ENCODE results near the gene PCBP2.
A peak's percentile ranks its signal among the peaks of the same experiment; 100 is the strongest.

Gene PCBP2

DNA sequence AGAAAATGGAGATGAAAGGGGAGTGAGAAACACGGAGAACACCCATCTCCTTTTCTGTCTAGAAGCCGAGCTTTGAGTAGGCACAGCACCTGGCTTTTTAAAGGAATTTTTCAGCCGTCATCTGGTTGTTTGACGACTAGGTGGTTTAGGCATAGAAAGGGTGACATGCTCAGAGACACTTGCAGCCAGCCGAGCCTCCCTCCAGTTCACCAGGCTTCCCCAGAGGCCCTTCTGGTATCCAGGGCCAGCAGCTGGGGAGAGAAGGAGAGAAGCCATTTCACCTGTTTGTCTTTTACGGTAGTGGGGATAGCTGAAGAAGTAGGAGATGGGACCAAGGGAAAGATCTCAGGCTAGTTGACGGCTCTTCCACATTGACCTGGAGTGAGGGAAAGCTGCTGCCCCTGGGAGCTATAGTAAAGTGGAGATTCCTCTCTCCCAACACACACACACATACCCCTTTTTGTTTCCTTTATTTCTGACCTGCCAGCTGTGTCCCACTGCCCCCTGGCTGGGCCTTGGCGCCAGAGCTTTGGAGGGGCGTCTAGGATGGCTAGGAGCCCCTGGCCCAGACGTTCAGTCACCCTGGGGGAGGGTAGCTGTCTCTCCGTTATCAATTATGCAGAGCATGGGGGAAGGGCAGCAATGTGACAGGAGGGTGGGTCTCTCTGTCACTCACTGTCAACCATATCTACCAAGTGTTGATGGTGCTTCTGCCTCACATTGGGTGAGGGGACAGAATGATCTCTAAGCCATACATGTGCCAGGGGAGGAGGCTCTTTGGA is 41.9 kb downstream of the PCBP2 start:
- no peak for DNase-seq (ENCODE audit: low spot score)

DNA sequence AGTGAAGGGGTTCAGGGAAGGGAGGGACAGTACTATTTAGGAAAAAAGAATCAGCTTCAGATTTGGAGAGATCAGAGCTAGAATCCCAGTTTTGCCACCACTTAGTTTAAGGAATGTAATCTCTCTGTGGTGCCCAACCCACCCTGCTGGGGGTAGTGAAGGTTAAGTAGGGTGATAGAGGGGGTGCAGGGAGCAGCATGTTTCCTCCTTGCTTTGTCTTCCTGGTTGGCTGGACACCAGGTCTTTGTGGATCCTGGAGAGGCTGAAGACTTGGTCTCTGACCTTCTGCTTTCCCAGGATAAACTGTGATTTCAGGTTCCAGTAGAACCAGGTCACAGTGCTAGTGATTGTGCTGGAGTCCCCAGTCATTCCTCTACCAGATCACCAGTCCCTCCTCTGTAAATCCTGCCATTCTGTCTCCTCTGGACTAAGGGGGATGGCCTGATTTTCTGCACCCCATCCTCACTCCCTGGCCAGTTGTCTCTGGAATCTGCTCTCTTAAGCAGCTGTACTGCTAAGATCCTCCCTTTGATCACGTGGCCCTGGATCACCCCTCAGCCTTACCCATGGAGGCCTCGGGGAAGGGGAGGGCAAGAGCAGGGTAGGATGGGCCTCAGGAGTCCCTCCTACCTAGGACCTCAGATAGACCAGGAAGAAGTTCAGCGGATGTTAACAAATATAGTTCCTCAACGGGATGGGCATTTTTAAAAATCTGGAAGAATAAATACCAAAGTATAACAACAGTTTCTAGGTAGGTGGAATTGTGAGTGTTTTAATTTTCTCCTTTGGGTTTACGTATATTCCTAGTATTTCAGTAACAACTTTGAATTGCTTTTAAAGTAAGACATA is 44.2 kb downstream of the PCBP2 start:
- no peak for DNase-seq (ENCODE audit: low spot score)

DNA sequence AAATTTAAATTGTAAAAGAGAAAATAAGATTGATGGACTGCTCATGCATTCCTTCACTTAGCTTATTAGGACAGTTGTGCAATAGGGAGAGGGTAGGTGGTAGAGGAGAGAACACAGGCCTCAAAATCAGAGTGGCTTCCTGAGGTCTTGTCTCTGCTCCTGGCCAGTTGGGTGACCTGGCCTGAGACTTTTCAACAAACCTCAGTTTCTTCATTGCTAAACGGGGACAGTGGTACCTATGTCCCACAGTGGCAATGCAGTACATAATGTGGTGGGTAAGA is 44.8 kb downstream of the PCBP2 start:
- no peak for DNase-seq (ENCODE audit: low spot score)

DNA sequence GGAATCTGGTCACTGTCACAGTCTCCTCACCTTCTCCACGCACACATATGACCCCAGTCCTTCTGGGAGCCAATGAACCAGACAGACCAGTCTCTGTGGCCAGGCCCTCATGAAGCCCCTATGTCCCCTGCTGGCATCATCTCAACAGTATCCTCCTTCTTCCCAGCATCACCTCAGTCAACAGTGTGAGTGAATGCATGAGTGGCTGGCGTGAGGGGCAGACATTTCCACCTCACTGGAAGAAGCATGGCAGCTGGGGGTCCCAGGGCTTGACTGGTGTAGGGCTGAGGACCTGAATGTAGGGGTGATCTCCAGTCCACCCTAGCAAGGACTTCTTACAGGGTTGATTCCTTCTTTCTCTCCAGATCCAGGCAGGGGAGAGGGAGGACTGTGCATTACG is 45.6 kb downstream of the PCBP2 start:
- no peak for DNase-seq (ENCODE audit: low spot score)

DNA sequence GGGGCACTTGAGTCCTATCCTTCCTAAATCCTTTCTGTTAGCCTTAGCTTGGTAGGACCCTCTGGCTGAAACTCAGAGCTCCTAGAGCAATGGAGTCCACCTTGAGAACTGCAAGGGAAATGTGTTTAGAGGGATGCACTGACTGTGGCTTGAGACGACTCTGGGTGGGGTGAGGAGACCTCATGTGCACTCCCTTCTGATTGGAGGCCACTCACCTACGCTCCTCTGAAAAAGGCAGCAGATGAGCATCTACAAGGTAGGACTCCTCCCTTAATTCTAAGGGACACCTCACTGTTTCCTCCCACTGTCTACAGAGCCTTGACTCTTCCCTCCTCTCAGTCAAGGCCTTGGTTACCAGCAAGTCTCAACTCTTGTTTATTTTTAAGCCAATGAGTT is 46.3 kb downstream of the PCBP2 start:
- DNase-seq (ENCODE audit: low spot score) = no peak

DNA sequence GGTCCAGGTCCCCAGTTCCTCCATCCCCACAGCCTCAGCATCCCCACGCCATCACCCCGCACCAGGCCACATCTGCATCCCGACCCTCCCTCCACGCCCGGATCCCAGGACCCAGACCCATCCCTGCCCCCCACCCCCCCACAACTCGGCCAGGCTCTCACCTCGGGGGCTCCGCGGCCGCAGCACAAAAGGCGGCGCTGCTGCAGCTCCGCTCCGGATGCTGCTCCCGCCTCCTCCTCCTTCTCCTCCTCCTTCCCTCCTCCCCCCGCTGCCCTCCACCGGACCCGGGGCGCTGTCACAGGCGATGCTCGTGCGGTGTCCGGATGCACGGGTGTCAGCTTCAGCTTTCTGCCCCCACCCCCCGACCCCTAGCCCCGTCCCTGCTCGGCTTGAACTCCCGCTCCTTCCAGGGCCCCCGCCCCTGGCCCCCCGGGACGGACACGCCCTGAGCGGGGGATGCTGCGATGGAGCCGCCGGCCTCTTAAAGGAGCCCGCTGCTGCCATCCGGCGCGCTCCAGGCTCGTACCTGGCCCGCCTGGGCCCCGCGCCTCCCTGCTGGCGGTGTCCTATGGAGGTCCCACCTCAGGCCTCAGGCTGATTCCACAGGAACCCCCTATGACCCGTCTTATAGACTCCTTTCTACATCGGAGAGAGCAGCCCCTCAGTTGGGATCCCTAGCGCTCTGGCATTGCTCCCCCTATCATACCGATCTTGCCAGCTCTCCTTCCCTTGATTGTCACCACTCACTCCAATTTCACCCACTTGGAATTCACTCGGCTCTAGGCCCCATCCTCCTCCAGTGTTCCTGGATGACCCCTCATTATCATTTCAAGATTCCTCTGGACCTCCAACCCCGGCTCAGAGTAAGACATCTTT is 47.6 kb downstream of the PCBP2 start, which contains the start of gene MAP3K12:
Gene MAP3K12 (minus strand): TSS at position 193 of the 876 bp plus-strand sequence. CDS start 12,067 bp downstream, outside the sequence.
- DNase-seq (ENCODE audit: low spot score) = peak; percentile 71

DNA sequence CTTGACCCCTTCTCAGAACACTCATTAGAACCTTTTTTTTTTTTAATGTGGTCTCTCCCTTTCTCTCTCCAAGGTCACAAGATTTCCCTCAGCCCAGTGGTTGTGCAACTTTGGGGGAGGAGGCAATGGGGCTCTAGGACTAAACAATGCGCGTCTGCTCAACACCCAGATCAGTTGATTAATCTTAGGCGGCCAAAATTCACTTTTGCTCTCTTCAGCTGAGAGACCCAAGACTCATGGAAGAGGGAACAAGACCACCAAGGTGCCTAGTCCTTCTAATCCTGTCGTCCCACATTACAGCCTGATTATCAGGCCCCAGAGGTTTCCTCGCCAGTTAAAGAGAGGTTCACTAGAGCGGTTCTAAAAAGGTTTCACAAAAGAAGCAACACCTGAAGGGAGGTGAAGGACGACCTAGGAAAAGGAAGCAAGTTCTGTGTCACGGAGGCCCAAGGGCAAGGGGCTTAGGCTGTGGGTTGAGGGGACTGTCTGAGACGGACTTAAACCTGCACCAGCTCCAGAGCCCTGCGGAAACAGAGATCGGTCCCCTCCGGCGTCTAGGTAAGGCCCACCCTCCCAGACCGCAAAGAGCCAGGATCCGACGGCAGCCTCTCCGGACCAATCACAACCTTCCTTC is 48.4 kb downstream of the PCBP2 start:
- peak; percentile 58 for DNase-seq (ENCODE audit: low spot score)

DNA sequence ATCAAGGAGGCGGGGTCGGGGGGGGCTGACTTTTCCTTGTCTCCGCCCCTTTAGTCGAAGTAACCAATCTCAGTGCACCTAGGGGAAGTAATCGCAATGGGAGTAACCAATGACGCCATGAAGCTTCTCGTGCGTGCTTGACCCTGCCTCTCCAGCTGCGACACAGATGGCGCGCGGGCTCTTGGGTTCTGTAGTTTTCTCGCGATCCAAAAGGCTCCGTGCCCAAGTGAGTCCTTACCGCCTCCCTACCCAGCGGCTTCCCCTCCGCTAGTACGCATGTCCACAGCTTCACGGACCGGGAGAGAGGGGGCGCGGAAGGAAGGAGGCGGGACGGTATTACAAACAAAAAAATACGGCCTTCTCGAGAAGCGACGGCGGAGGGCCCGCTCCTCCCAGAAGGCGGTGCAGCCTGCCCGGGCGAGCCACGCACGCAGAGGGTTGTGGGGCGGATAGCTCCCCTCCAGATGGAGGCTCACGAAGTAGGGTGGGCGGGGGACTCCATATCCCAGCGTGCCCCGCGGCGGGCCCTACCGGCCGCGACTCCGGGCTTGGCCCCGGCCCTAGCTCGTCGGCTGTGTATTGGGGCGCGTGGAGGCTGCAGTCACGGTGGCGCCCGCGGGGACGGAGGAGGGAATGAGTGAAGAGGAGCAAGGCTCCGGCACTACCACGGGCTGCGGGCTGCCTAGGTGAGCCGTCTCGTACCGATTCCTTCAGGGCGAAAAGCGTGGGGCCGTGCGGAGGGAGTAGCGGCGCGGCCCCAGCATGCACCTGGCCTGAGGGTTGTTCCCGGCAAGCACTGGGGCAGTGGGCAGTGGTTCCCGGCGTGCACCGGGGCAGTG is 49.1 kb downstream of the PCBP2 start, which contains the start of gene TARBP2:
Gene TARBP2 (plus strand): TSS at position 508 of the 839 bp plus-strand sequence. CDS start 126 bp downstream, at position 634.
- peak; percentile 100 for DNase-seq (ENCODE audit: low spot score)

DNA sequence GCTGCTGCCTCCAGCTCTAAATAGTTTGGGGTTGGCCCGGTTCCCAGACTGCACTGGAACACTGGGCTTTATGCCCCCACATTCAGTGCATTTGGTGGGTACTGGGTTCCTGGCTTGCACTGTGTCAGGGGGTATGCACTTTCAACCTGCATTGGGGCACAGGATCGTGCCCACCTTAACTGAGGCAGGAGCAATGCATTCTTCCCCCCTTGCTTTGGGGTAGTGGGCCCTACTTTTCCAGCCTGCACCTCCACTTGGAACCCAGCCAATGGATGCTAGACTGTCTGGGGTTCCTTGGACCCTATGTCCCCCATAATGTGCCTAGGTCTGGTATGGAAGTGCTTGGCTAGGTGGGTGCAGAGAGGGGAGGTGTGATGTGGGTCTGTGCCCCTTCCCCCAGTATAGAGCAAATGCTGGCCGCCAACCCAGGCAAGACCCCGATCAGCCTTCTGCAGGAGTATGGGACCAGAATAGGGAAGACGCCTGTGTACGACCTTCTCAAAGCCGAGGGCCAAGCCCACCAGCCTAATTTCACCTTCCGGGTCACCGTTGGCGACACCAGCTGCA is 49.8 kb downstream of the PCBP2 start:
- DNase-seq (ENCODE audit: low spot score) = no peak

DNA sequence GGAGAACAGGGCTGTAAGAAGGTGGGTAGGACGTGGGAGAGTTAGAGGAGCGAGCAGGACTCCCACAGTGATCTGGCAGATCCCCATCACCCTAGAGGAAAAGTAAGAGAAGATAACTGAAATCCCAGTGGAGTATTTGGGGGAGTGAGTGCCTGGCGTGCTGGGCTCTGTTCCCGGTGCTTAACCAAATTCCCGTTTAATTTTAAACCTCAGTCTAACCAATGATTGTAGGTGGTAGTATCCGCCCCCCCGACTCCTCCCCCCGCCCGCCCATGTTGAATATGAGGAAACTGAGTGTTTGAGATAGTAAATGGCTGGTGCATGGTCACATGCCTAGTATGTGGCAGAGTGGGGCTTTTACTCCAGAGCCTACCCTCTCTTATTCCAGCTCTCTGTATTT is 50.4 kb downstream of the PCBP2 start:
- no peak for DNase-seq (ENCODE audit: low spot score)

DNA sequence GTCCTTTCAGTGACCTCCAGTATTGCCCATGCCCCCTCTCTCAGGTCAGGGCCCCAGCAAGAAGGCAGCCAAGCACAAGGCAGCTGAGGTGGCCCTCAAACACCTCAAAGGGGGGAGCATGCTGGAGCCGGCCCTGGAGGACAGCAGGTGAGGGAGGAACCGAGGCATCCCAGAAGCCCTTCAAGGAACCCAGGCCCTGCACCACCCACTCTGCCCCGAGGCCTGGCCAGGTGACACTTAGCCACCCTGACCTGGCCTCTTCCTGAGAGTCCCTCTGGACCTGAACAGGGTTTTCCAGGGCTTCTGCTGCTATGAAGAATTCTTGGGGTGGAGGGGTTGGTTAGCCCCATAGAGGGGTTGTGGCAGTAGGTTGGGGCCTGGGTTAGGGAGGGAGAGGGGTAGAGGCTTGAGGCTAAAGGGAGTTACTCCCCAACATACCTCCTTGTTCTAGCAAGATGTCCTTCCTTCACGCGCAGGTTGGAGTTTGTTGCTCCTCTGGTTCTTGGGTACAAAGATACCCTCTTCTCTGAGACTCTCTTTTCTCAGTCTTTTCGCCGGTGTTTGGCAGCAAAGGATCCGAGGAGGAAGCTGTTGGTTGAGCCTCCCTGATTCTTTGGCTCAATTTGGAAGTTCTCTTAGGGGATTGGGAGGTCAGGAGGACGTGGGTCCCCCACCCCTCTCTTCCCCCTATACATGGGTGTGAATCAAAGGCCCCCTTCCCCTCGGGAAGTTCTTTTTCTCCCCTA is 51.3 kb downstream of the PCBP2 start:
- DNase-seq (ENCODE audit: low spot score) = no peak

DNA sequence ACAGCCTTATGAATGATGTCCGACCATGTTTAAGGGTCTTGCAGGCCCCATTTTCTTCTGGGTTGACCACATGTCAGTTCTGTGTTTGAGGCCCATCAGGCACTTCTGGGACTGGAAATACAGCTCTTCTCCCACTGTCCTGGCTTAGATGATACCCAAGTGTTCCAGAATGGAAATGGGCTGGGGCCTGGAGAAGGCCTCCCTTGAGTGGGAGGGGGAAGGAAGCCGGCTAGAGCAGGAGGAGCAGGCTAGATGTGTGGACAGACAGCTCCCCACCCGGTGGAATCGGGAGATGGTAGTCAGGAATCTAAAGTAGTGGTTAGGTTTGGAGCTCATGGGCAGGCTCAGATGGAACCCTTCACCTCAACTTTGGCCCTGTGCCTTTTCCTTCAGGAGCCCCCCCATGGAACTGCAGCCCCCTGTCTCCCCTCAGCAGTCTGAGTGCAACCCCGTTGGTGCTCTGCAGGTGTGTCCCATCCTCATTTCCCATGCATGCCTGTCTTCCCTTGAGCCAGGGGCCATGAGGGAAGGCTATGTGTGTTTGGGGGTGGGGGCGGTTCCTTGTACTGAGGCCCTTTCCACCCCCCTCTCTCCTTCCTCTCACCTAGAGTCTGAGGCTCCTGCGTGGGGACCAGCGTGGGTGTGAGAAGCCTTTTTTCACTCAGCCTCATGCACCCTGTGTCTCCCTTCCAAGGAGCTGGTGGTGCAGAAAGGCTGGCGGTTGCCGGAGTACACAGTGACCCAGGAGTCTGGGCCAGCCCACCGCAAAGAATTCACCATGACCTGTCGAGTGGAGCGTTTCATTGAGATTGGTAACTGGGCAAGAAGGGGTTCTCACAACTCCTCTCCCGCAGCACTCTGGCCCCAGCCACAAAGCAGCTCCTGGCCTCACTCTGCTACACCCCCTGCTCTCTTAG is 52.4 kb downstream of the PCBP2 start:
- DNase-seq (ENCODE audit: low spot score) = no peak

DNA sequence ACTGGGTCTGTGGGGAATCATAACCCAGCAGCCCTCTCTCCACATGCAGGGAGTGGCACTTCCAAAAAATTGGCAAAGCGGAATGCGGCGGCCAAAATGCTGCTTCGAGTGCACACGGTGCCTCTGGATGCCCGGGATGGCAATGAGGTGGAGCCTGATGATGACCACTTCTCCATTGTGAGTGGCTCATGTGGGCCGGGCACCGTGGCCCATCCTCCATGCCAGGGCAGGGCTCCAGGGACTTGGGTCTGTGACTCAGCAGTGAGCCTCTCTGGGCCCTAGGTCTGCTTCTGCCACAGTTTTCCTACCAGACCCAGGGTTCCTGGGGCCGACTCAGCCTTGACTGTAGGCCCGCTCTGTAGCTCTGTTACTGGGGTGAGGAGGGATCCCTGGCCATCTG is 53.2 kb downstream of the PCBP2 start:
- no peak for DNase-seq (ENCODE audit: low spot score)

DNA sequence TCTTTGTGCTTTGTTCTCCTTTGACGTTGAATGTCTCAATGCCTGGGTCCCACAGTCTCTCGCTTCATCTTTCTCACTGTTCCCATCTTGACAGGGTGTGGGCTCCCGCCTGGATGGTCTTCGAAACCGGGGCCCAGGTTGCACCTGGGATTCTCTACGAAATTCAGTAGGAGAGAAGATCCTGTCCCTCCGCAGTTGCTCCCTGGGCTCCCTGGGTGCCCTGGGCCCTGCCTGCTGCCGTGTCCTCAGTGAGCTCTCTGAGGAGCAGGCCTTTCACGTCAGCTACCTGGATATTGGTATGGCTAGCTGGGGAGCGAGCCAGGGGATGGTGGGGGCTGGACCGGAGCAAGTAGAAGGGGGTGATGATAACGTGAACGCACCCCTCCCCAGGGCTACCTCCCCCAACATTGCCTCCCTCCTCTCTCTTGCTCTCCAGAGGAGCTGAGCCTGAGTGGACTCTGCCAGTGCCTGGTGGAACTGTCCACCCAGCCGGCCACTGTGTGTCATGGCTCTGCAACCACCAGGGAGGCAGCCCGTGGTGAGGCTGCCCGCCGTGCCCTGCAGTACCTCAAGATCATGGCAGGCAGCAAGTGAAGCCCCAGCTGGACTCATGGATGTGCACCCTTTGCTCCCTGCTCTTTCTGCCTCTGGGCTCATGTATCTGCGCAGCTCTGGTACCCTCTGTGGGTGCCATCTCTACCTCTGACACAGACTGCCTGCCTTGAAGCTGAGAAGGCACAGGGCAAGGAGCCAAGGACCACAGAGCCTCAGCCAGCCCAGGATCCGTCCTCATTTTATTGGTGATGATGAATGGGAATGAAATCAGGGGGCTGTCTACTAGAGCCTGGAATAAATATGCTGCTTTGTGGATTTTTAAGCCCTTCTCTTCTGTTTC is 53.9 kb downstream of the PCBP2 start:
- DNase-seq (ENCODE audit: low spot score) = no peak

DNA sequence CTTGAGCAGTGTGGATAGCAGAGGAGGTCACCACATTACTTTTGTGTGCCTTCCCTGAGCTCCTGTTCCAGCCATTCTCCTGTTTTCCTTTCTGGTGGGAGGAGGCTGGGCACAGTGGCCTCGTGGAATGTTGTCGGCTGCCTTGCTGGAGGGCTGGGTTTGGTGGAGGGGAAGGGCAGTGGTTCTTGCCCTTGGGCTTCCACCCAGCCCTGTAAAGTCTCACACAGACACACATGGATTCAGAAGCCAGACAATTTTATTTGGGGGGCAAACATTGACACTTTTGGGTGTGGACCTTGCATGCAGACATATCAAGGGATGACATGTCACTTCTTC is 54.5 kb downstream of the PCBP2 start:
- no peak for DNase-seq (ENCODE audit: low spot score)

DNA sequence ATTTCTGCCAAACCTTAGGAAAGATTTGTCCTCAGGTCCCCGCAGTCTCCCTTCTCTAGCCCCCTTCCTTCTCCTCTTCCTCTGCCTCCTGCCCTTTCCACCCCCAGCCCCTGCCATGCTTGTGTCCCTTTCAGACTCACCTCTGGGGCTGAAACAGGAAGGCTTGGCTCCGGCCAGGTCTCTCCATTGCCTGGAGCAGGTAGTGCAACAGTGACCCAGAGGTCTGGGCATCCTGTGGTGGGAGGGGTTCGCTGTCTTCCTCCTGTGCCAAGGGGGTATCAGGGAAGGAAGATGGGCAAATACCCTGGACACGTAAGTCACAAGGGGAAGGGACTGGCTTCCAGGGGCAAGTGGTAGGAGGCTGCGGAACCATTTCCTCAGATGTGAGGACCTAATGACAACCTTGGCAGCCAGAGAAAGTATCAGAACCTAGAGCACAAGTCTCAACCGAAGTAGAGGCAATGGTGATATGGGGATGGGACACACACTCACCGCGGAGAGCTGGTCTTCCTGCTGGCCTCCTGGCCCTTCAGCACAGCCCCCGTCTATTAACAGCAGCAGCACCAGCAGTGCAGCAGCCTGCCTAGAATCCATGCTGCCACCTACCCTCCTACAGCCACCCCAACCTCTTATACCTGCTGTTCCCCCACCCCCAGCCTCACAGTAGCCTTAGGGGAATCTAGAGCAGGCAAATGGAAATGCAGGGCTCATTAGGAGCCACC is 55.1 kb downstream of the PCBP2 start, which contains the start of gene NPFF:
Gene NPFF (minus strand): TSS at position 604 of the 722 bp plus-strand sequence. CDS start 10 bp downstream, at position 594.
- DNase-seq (ENCODE audit: low spot score) = no peak

DNA sequence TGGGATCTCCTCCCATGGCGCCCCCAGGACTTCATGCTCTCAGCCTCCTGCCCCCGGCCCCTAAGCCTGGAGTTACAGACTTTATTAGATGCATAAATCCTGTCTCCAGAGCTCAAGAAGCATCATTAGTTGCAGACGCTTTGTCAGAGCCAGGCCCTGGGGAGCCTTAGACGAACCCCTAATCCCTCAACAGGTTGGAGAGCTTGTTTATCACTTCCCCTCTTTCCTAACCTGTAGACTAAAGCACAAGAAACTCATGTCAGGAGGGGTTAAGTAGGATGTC is 55.6 kb downstream of the PCBP2 start:
- DNase-seq (ENCODE audit: low spot score) = no peak

Measured in RKO (cell line).